Brain pericyte (primary cell): ENCODE measurements around the gene RCAN2.
"Not testable (repeated sequence)": the region's sequence is repeated elsewhere in the genome, so short reads cannot be mapped to it uniquely, and the experiment has no call there.

Experiments used
- DNase-seq: peaks from one replicate; pipeline ENCODE4 v3.0.0-alpha.2; 2012; ENCODE audit warnings: low read depth, low spot score

Gene RCAN2

DNA sequence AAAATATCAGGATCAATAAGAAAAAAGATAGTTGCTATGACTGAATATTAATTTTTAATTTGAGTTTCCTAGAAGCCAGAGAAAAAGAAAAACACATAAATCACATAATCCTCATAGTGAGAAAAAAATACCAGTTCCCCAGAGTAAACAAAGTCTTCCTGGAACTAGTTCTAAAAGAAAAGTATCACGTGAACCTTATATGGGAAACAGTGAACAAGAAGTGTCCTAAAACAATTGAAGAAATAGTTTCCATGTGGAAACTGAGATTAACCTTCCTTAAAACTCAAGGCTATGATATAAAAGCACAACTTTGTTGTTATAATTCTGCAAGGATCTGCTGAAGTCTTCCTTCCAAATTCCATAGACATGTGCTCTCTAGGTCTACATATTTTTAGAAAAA is 50.6 kb downstream of the RCAN2 start:
- DNase-seq: no peak

GRCh38 chr6:46440141-46440540 is 51.1 kb downstream of the RCAN2 start:
- DNase-seq: peak; percentile 22

- no peak for DNase-seq
Measured at GRCh38 chr6:46438245-46438644, 53.0 kb downstream of the RCAN2 start.

DNA sequence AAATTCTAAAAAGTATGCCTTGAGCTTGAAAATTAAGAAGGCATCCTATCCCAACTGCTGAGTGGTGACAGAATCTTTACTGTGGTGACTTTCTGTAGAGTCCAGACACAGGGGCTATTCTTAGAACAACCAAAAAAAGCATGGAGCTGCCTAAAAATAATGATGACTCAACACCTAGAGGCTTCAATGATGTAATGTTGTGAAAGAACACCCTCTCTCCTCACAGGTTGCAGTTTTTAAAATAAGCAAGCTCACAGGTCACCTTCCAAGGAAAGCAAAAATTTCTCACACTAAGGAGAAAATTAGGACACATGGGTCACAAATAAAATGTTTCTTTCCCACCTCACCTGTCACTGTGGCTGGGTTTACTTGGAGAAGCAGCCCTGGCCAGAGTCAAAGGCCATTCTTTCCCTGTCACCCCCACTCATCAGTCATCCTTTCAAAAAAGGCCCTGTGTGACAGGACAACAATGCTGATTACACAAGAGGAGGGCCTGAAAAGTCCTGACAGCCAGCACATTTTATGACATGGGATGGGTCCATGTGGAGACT is 53.5 kb downstream of the RCAN2 start:
- DNase-seq: no peak

DNA sequence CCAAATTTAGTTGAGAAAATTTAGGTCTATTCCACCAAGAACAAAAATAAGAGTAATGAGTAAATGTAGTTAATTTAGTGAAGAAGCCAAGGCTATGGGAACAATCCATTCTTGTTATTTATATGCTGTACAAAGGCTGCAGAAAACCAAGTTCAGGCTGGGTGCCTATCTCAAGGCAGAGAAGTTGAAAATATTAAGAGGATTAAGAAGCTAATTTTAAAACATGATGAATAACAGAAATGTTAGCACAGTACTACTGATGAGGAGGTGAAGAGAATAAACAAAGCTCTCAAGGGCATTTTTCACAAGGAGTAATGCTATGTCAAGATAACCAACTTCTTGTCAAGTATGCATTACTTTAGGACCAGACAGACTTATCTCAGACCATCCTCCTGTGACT is 68.6 kb downstream of the RCAN2 start:
- no peak for DNase-seq

- DNase-seq: no peak
Measured at GRCh38 chr6:46421939-46422338, 69.3 kb downstream of the RCAN2 start.

DNA sequence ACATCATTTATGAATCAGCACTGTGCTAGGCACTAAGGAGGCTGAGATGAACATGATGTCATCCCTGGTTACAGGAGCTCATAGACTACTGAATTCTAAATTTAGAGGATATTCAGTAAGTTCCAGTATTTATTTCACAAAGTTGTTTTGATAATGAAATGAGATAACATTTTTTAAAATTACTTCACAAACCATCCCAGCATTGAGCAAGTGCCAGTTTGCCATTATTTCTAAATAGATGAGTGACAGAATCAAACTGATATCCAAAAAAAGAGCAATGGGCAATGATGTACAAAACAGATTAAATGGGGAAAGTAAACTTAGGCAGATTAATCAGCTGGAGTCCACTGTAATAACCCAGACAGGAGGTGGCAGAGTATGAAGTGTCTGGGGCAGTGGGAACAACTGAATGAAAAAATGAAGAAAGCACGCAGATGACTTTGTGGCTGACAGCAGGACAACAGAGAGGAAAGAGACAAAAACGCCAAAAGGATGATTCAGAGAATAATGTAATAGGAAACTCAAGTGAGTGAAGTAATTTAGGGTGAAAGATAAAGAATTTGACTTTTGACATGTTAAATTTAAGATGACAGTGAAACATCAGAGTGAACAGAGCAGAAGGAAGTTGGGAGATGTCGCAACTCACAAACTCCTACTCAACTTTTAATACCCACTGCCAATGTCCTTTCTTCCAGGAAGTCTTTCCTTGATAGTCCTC is 70.2 kb downstream of the RCAN2 start:
- no peak for DNase-seq

- DNase-seq: no peak
Measured at GRCh38 chr6:46419576-46420002, 71.7 kb downstream of the RCAN2 start.

GRCh38 chr6:46414398-46414797 is 76.9 kb downstream of the RCAN2 start:
- DNase-seq: no peak

- no peak for DNase-seq
Measured at GRCh38 chr6:46412662-46413061, 78.6 kb downstream of the RCAN2 start.

DNA sequence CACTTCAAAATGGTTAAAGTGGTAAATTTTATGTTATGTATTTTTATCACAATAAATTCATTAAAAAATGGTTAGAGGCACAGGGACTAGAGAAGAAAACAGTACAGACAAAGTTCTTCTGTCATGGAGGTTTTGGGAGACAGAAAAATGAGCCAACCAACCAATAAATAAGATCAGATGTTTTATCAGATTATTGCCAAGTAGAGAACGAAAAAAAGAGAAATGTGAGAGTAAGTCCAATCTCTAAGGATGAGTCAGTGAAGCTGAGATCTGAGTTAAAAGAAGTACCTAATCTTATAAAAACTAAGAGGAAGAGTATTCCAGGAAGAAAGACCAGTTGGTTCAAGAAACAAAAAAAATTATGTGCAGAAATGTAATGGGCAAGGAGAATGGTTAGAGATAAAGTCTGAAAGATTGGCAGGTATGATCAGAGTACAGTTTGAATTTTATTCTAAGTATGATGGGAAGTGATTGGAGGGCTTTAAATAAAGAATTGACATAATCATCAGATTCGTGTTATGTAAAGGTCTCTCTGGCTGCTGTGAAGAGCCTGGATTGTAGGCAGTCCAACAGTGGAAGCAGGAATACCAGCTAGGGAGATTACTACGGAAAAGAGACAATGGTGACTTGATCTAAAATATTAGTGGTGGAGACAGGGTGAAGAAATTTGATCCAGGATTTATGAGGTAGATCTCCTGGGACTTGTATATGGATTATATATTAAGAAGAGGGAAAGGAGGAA is 79.6 kb downstream of the RCAN2 start:
- no peak for DNase-seq

- no peak for DNase-seq
Measured at GRCh38 chr6:46410334-46410953, 80.8 kb downstream of the RCAN2 start.

DNA sequence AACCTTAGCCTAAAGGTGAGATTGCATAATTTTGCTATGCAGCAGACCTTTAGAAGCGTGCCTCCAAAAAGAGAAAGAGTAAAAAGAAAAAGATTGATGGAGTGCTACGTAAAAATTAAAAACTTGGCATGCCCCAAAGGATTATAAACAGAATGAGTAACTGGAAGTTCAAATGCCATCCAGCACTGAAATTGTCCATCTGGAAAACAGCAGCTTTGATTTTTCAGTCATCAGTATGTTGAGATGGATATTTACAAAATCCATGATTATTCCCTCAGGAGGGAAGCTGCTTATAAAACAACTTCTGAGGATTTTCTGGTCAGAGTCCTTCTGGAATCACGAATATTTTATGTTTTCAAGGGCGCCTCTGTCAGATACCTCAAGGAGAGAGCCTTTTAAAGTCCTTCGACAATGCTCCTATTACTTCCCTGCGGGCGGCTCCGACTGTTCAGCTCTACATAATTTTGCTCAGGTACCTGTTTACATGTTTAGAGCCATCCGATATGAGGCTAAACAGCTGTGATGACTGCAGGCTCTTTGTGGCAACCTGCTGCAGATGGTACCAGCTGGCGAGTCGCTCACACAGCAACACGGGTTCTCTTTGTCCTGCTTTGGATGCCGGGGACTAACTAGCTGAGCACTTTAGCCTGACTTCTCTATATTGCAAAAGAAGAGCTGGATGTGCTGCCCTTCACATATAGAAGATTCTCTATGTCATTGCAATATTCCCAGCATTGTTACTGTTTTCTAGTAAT is 83.3 kb downstream of the RCAN2 start:
- no peak for DNase-seq

- DNase-seq: no peak
Measured at GRCh38 chr6:46407246-46407645, 84.0 kb downstream of the RCAN2 start.

DNA sequence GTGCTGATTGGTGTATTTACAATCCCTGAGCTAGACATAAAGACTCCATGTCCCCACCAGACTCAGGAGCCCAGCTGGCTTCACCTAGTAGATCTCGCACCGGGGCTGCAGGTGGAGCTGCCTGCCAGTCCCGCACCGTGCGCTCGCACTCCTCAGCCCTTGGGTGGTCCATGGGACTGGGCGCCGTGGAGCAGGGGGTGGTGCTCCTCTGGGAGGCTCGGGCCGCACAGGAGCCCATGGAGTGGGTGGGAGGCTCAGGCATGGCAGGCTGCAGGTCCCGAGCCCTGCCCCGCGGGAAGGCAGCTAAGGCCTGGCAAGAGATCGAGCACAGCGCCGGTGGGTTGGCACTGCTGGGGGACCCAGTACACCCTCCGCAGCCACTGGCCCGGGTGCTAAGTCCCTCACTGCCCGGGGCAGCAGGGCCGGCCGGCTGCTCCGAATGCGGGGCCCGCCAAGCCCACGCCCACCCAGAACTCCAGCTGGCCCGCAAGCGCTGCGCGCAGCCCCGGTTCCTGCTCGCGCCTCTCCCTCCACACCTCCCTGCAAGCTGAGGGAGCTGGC is 85.5 kb downstream of the RCAN2 start:
- DNase-seq: not testable (repeated sequence)

- no peak for DNase-seq
Measured at GRCh38 chr6:46400898-46401297, 90.4 kb downstream of the RCAN2 start.

DNA sequence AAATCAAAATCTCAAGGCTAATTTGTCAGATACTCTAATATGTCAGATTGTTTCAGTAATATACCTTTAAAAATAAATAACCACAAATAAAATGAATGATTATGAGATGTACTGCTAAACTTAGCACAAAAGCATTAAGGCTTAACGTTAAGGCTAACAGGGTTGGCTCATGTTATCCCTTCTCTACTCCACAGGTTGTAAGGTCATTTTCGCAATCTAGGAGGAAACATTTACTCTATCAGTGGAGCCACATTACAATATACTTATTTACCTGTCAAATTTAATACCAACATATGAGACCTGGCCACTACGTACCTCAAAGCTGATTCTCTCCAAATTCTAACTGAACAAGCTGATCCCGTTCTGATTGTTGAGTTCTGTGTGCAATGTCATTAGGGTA is 95.7 kb downstream of the RCAN2 start:
- DNase-seq: no peak

- DNase-seq: no peak
Measured at GRCh38 chr6:46393940-46394337, 97.3 kb downstream of the RCAN2 start.

- DNase-seq: no peak
Measured at GRCh38 chr6:46393161-46393939, 97.9 kb downstream of the RCAN2 start.

GRCh38 chr6:46392294-46392693 is 99.0 kb downstream of the RCAN2 start:
- no peak for DNase-seq
